Measurements from ENCODE around the gene COL1A2. TPM values are rescaled to one million over a fixed set of nuclear protein-coding genes. Genes with fewer than 3 reads are reported as not detected.
A peak's percentile ranks its signal among the peaks of the same experiment; 100 is the strongest.

COL1A2 gene
- polyA plus RNA-seq, 3 donors = not detected

DNA sequence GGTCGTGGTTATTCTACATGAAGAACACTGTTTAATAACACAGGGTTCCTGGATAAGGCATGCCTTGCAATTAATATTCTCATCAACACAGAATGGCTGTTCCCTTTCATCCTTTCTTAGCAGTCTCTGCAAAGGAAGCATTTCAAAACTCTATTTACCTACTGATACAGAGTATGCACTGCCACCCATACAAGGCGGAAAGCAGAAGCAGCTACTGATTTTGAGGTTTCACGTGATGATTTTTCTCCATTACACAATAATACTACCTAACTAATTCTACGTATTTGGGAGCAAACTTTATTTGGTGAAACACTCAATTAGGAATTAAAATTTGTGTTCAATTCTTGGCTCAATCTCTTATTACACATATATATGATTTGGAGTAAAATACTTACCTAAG, 43.0 kb upstream of the COL1A2 start:
- peaks cover 0 to 4% (median 0%) of the 10 kb centered on the region in 7 donors for H3K9me3 Mint-ChIP-seq
- H3K27ac Mint-ChIP-seq = no peak overlapping the region
- H3K9me3 ChIP-seq (replicated peaks in 1 of 2; ENCODE audit: control insufficient read depth in 1 of 2, insufficient read depth in 1 of 2, low read length in 2 of 2) = no peaks in the 10 kb centered on the region
- H3K79me2 ChIP-seq (ENCODE audit: insufficient read depth, low read length) = no peaks in the 10 kb centered on the region
- WGBS (ENCODE audit: insufficient coverage) = 100% methylated on average over 1 of the region's 4 CpGs
- no peak overlapping the region for H2AFZ ChIP-seq (ENCODE audit: insufficient read depth, low read depth, low read length, poor library complexity, severe bottlenecking)
- H4K20me1 ChIP-seq (ENCODE audit: insufficient read depth, low read length) = no peaks in the 10 kb centered on the region
- intact Hi-C loops (cut with micrococcal nuclease) = no loop called here
- no peak overlapping the region for H3K27ac ChIP-seq (ENCODE audit: low read depth in 1 of 2, low read length in 2 of 2)
- DNase-seq = peak in 1 of 3 donors; percentile 7
- no peak overlapping the region for H3K4me3 Mint-ChIP-seq
- no peaks in the 10 kb centered on the region for H3K36me3 Mint-ChIP-seq
- H3K27me3 Mint-ChIP-seq (ENCODE audit: low read depth in 3 of 3) = peaks cover 0 to 4% (median 4%) of the 10 kb centered on the region in 3 donors
- H3K4me1 Mint-ChIP-seq = peaks cover 9% of the 10 kb centered on the region
- H3K4me2 ChIP-seq (replicated peaks; ENCODE audit: extremely low read depth, low read length, poor library complexity, severe bottlenecking) = no peak overlapping the region
- no peaks in the 10 kb centered on the region for H3K27me3 ChIP-seq (ENCODE audit: control insufficient read depth in 2 of 2, insufficient read depth in 2 of 2, low read length in 2 of 2)
- H3K36me3 ChIP-seq (replicated peaks in 1 of 2; ENCODE audit: control insufficient read depth in 1 of 2, insufficient read depth in 2 of 2, low read length in 2 of 2) = no peaks in the 10 kb centered on the region
- TF ChIP-seq, protein P1, sequence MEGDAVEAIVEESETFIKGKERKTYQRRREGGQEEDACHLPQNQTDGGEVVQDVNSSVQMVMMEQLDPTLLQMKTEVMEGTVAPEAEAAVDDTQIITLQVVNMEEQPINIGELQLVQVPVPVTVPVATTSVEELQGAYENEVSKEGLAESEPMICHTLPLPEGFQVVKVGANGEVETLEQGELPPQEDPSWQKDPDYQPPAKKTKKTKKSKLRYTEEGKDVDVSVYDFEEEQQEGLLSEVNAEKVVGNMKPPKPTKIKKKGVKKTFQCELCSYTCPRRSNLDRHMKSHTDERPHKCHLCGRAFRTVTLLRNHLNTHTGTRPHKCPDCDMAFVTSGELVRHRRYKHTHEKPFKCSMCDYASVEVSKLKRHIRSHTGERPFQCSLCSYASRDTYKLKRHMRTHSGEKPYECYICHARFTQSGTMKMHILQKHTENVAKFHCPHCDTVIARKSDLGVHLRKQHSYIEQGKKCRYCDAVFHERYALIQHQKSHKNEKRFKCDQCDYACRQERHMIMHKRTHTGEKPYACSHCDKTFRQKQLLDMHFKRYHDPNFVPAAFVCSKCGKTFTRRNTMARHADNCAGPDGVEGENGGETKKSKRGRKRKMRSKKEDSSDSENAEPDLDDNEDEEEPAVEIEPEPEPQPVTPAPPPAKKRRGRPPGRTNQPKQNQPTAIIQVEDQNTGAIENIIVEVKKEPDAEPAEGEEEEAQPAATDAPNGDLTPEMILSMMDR (IDR thresholded peaks at IDR 0.05) = no peak
- no peaks in the 10 kb centered on the region for H3K4me1 ChIP-seq (ENCODE audit: control insufficient read depth in 1 of 2, insufficient read depth in 2 of 2, low read length in 2 of 2)
- H3K9ac ChIP-seq (ENCODE audit: insufficient read depth, low read length, poor library complexity, severe bottlenecking) = no peak overlapping the region
- no peak overlapping the region for H3K4me3 ChIP-seq (replicated peaks in 1 of 3; ENCODE audit: low read depth in 2 of 3, low read length in 3 of 3)

DNA sequence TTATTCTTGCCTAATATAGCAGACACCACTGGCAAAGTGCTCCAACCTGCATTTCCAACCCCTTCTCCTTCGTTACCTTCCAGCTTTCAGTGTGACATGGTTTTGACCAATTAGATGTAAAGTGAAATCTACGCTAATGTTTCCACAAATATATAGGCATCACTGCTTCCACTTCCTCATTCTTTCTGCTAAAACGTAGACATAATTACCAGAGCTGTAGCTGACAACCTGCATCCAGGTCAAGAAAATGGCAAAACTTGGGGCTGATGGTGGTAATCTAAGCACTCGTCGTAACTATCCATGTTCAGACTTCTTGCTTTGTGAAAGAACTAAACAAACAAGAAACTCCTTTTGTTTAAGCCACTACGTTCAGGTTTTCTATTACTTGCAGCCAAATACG, 41.8 kb upstream of the COL1A2 start:
- Mint-ChIP-seq H3K4me1 (peaks cover 6% of the 10 kb centered on the region), H3K4me3 (no peak overlapping the region)
- H3K4me2 ChIP-seq (replicated peaks; ENCODE audit: extremely low read depth, low read length, poor library complexity, severe bottlenecking) = no peak overlapping the region

More for the DNA sequence above, 41.8 kb upstream of the COL1A2 start:
- Histone ChIP-seq H2AFZ (ENCODE audit: insufficient read depth, low read depth, low read length, poor library complexity, severe bottlenecking) (no peak overlapping the region), H3K27me3 (ENCODE audit: control insufficient read depth in 2 of 2, insufficient read depth in 2 of 2, low read length in 2 of 2) (no peaks in the 10 kb centered on the region), H3K79me2 (ENCODE audit: insufficient read depth, low read length) (no peaks in the 10 kb centered on the region), H3K4me1 (ENCODE audit: control insufficient read depth in 1 of 2, insufficient read depth in 2 of 2, low read length in 2 of 2) (no peaks in the 10 kb centered on the region), H3K4me3 (replicated peaks in 1 of 3; ENCODE audit: low read depth in 2 of 3, low read length in 3 of 3) (no peak overlapping the region), H3K27ac (ENCODE audit: low read depth in 1 of 2, low read length in 2 of 2) (no peak overlapping the region), H4K20me1 (ENCODE audit: insufficient read depth, low read length) (no peaks in the 10 kb centered on the region), H3K9ac (ENCODE audit: insufficient read depth, low read length, poor library complexity, severe bottlenecking) (no peak overlapping the region), H3K9me3 (replicated peaks in 1 of 2; ENCODE audit: control insufficient read depth in 1 of 2, insufficient read depth in 1 of 2, low read length in 2 of 2) (no peaks in the 10 kb centered on the region), H3K36me3 (replicated peaks in 1 of 2; ENCODE audit: control insufficient read depth in 1 of 2, insufficient read depth in 2 of 2, low read length in 2 of 2) (no peaks in the 10 kb centered on the region)
- WGBS (ENCODE audit: insufficient coverage) = 47% methylated on average over 4 of the region's 7 CpGs
- DNase-seq = no peak
- Mint-ChIP-seq H3K27me3 (ENCODE audit: low read depth in 3 of 3) (peaks cover 0 to 4% (median 0%) of the 10 kb centered on the region in 3 donors), H3K9me3 (peaks cover 0 to 4% (median 2%) of the 10 kb centered on the region in 7 donors), H3K27ac (no peak overlapping the region), H3K36me3 (no peaks in the 10 kb centered on the region)
- TF ChIP-seq, protein P1 (IDR thresholded peaks at IDR 0.05) = no peak
- intact Hi-C loops (cut with micrococcal nuclease) = no loop called here
